22Rv1 (cell line): ENCODE results near the gene PHACTR4.

ENCODE experiments used
- H3K27ac ChIP-seq: fragments of 450-650 bp; 2 replicates; pipeline ENCODE4 v1.5.1; 2017
- CTCF ChIP-seq: fragments of 450-650 bp; IDR thresholded peaks from 2 replicates; pipeline ENCODE4 v1.5.1; 2017; ENCODE audit warnings: mild to moderate bottlenecking
- ZFX ChIP-seq: fragments of 450-650 bp; IDR thresholded peaks from 2 replicates; pipeline ENCODE4 v1.6.1; 2017; ENCODE audit warnings: antibody characterized with exemption, borderline replicate concordance

PHACTR4 gene

GRCh38 chr1:28545246-28545628, 175.7 kb downstream of the PHACTR4 start:
- no peak overlapping the region for H3K27ac ChIP-seq
- TF ChIP-seq ZFX (no peak), CTCF (no peak)

GRCh38 chr1:28548318-28548717, 178.8 kb downstream of the PHACTR4 start:
- TF ChIP-seq CTCF (no peak), ZFX (no peak)
- H3K27ac ChIP-seq = no peak overlapping the region
